Subcutaneous adipose tissue (tissue), 4 donors: Measurements from ENCODE around the gene SBSN. TPM values are rescaled to one million over a fixed set of nuclear protein-coding genes. Genes with fewer than 3 reads are reported as not detected.

Experiments
- CTCF ChIP-seq: fragments of 450-650 bp; IDR thresholded peaks from one replicate; pipeline ENCODE4 v1.5.1; 2016; ENCODE audit warnings: low read depth, mild to moderate bottlenecking, control low read depth, antibody characterized with exemption, moderate library complexity
- total RNA-seq, 4 donors: library from RNA; depleted of rRNA; stranded (reverse); fragments of >200 nt; gene quantifications; one replicate each; pipeline ENCODE4 v1.1.0, GENCODE V29; 2016

SBSN gene
- total RNA-seq, 4 donors from 2014 or later = not detected

DNA sequence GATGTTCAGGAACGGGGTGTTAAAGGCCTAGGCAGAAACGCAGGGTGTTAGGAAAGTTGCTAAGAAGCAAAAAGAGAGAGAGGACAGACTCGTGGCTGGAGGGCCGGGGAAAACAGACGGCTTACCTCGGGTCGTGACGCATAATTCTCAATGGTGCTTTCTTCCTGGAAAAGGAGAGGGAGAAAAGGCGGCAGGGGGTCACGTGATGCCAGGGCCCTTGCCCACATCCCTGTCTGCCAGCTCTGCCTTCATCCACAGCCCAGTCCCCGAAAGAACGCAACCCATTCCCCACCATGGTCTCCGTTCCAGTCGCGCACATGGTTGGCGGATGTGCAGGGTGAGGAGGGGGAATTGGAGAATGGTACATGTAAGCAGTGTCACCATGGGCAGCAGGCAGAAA lies 39.4 kb downstream of the SBSN start:
- TF ChIP-seq CTCF = no peak

DNA sequence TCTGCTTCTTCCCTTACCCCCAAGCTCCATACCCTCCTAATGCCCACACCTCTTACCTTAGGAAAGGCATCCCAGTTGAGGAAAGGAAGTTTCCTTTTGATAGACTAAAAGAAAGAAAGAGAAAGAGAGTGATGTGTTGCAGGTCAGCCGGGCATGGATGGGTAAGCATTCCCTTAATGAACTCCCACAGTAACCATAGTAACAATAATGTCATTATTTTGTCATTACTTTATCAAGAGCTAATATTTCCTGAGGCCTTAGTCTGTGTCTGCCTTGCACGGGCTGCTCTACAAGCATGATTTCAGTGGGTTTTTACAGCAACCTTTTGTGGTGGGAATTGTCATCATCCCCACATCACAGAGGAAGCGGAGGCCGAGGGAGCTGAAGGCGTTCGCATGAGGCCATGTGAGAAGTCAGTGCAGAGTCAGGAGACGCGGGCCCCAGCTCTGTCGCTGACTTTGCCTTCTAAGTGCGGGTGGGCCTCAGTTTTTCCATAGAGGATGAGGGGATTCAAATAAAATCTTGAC lies 40.4 kb downstream of the SBSN start:
- TF ChIP-seq CTCF = no peak

GRCh38 chr19:35486268-35486708 lies 41.8 kb downstream of the SBSN start:
- TF ChIP-seq CTCF = no peak

GRCh38 chr19:35484252-35485036 lies 43.7 kb downstream of the SBSN start:
- TF ChIP-seq CTCF = no peak

DNA sequence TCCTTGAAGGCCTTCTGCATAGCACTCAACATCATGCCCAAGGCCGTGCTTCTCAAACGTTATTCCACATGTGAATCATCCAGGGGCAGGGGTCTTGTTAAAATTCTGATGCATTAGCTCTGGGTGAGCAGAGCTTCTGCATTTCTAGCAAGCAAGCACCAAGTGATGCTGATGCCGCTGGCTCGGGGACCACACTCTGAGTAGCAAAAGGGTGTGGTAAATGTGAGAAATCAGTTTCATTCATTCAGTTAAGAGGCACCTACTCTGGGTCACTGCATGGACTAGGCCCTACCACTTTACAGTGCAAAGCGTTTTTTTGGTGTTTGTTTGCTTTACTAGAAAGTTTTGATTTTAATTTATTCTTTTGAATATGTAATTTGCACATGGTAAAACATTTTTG lies 45.0 kb downstream of the SBSN start:
- no peak for TF ChIP-seq CTCF

GRCh38 chr19:35478794-35479677 lies 49.1 kb downstream of the SBSN start:
- no peak for TF ChIP-seq CTCF

GRCh38 chr19:35476149-35476548 lies 52.0 kb downstream of the SBSN start:
- no peak for TF ChIP-seq CTCF
